Keratinocyte (primary cell): ENCODE data around the gene GSTO2. TPM values are rescaled to one million over a fixed set of nuclear protein-coding genes. Genes with fewer than 3 reads are reported as not detected.
A peak's percentile ranks its signal among the peaks of the same experiment; 100 is the strongest.

Source experiments
- DNase-seq: peaks from one replicate; pipeline ENCODE4 v3.0.0-alpha.2; 2011; ENCODE audit warnings: low read depth, missing footprints, low spot score
- FAIRE-seq: peaks from 2 replicates; lab custom pipeline; 2011; peaks lifted over from hg19 to GRCh38; lab: Jason Lieb, UNC
- H2AFZ ChIP-seq: 2 replicates; pipeline ENCODE4 v1.6.0; 2012; ENCODE audit warnings: low read length, control low read depth, inconsistent platforms; ENCODE audit not compliant: control insufficient read depth
- H3K27ac ChIP-seq: 2 replicates; pipeline ENCODE4 v1.5.1; 2011; ENCODE audit warnings: low read length; ENCODE audit not compliant: control insufficient read depth, insufficient read depth
- H3K27me3 ChIP-seq: 3 replicates; pipeline ENCODE4 v1.6.0; 2011; ENCODE audit warnings: low read length; ENCODE audit not compliant: control insufficient read depth, insufficient read depth; ENCODE audit errors: extremely low read depth
- H3K36me3 ChIP-seq, 2 experiments: 2 replicates in 1 of 2; 3 replicates in 1 of 2; pipeline ENCODE4 v1.5.1; 2011; ENCODE audit warnings: low read length in 2 of 2, mild to moderate bottlenecking in 1 of 2; ENCODE audit not compliant: control insufficient read depth in 2 of 2, insufficient read depth in 2 of 2; ENCODE audit errors: extremely low read depth in 1 of 2
- H3K4me1 ChIP-seq: 3 replicates; pipeline ENCODE4 v1.5.1; 2011; ENCODE audit warnings: low read length; ENCODE audit not compliant: control insufficient read depth, insufficient read depth; ENCODE audit errors: extremely low read depth
- H3K4me2 ChIP-seq: 3 replicates; pipeline ENCODE4 v1.6.0; 2011; ENCODE audit warnings: low read depth, low read length; ENCODE audit not compliant: control insufficient read depth, insufficient read depth; ENCODE audit errors: extremely low read depth
- H3K4me3 ChIP-seq, 3 experiments: fragments of 200-600 bp in 1 of 3; sonication (generic) in 1 of 3; 2 replicates in 2 of 3; 3 replicates in 1 of 3; pipeline ENCODE4 v1.5.1; 2011 to 2016; ENCODE audit warnings: low read length in 3 of 3, mild to moderate bottlenecking in 3 of 3, control low read depth in 2 of 3, inconsistent platforms in 1 of 3, low read depth in 1 of 3, mixed read lengths in 1 of 3, mixed run types in 1 of 3, moderate library complexity in 1 of 3; ENCODE audit not compliant: control insufficient read depth in 2 of 3, insufficient read depth in 2 of 3; ENCODE audit errors: extremely low read depth in 1 of 3
- H3K79me2 ChIP-seq: 2 replicates; pipeline ENCODE4 v1.6.0; 2012; ENCODE audit warnings: low read length; ENCODE audit not compliant: control insufficient read depth, insufficient read depth
- H3K9ac ChIP-seq: 3 replicates; pipeline ENCODE4 v1.6.0; 2011; ENCODE audit warnings: low read length; ENCODE audit not compliant: control insufficient read depth, insufficient read depth; ENCODE audit errors: extremely low read depth
- H3K9me1 ChIP-seq: 3 replicates; pipeline ENCODE4 v1.6.0; 2011; ENCODE audit warnings: low read length; ENCODE audit not compliant: control insufficient read depth, insufficient read depth; ENCODE audit errors: extremely low read depth
- H3K9me3 ChIP-seq: 2 replicates; pipeline ENCODE4 v1.5.1; 2012; ENCODE audit warnings: low read depth, low read length; ENCODE audit not compliant: control insufficient read depth
- H4K20me1 ChIP-seq: 3 replicates; pipeline ENCODE4 v1.6.0; 2011; ENCODE audit warnings: low read length; ENCODE audit not compliant: control insufficient read depth, insufficient read depth; ENCODE audit errors: extremely low read depth
- CTCF ChIP-seq, 3 experiments: IDR thresholded peaks in 1 of 3; conservative IDR thresholded peaks in 1 of 3; optimal IDR thresholded peaks in 1 of 3; 2 replicates in 2 of 3; 3 replicates in 1 of 3; pipeline versions ENCODE3 to v1.5.1; 2011; ENCODE audit warnings: low read length in 3 of 3, mild to moderate bottlenecking in 3 of 3, moderate library complexity in 2 of 3, control low read depth in 1 of 3, inconsistent platforms in 1 of 3; ENCODE audit not compliant: insufficient read depth in 2 of 3; ENCODE audit errors: extremely low read depth in 1 of 3
- EZH2 ChIP-seq: IDR thresholded peaks from one replicate; pipeline ENCODE4 v1.6.1; 2012; ENCODE audit warnings: inconsistent platforms, mild to moderate bottlenecking, low read length, moderate library complexity
- dilution Hi-C: fragments of 300-500 bp; cut with MboI; formaldehyde crosslinking; loops from one replicate; pipeline ENCODE4 v1.7.0; 2020; ENCODE audit warnings: low sequenced_read_pairs; ENCODE audit not compliant: extremely low pct_ligation_motif_present
- polyA plus RNA-seq, 5 experiments: library from polyadenylated mRNA; depleted of rRNA in 3 of 5; stranded (reverse) in 3 of 5; stranded (forward) in 1 of 5; unstranded in 1 of 5; fragments of >200 nt; gene quantifications; 1 replicate in 1 of 5; 2 replicates in 3 of 5; 3 replicates in 1 of 5; pipeline versions ENCODE4 v1.2.1 to v1.2.3, GENCODE V29; 2011 to 2012; ENCODE audit warnings: missing spikeins in 2 of 5, low read depth in 1 of 5, low replicate concordance in 1 of 5

The GSTO2 gene
- polyA plus RNA-seq, 1 donor (not counting 4 experiments of a cell fraction or from before 2014, with no cell fraction given) = 56.9 TPM

GRCh38 chr10:104293011-104293410 lies 24.0 kb downstream of the GSTO2 start:
- H3K4me1 ChIP-seq = peaks cover 7% of the 10 kb centered on the region
- no peak overlapping the region for H3K4me3 ChIP-seq
- H3K9me3 ChIP-seq = no peaks in the 10 kb centered on the region
- DNase-seq (no peak), FAIRE-seq (peak; percentile 66)
- dilution Hi-C loops = no loop called here
- no peaks in the 10 kb centered on the region for H3K79me2 ChIP-seq
- no peak overlapping the region for H3K9ac ChIP-seq
- no peak overlapping the region for H2AFZ ChIP-seq
- H3K9me1 ChIP-seq = no peaks in the 10 kb centered on the region
- no peak overlapping the region for H3K4me2 ChIP-seq
- H4K20me1 ChIP-seq = no peaks in the 10 kb centered on the region
- no peaks in the 10 kb centered on the region for H3K27me3 ChIP-seq
- H3K36me3 ChIP-seq = no peaks in the 10 kb centered on the region
- TF ChIP-seq CTCF (optimal IDR thresholded peaks at IDR 0.05 in 1 of 3, IDR thresholded peaks at IDR 0.05 in 1 of 3, conservative IDR thresholded peaks at IDR 0.05 in 1 of 3; ENCODE audit: extremely low read depth in 1 of 3, insufficient read depth in 2 of 3, low read length in 3 of 3) (no peak), EZH2 (no peak)
- no peak overlapping the region for H3K27ac ChIP-seq

DNA sequence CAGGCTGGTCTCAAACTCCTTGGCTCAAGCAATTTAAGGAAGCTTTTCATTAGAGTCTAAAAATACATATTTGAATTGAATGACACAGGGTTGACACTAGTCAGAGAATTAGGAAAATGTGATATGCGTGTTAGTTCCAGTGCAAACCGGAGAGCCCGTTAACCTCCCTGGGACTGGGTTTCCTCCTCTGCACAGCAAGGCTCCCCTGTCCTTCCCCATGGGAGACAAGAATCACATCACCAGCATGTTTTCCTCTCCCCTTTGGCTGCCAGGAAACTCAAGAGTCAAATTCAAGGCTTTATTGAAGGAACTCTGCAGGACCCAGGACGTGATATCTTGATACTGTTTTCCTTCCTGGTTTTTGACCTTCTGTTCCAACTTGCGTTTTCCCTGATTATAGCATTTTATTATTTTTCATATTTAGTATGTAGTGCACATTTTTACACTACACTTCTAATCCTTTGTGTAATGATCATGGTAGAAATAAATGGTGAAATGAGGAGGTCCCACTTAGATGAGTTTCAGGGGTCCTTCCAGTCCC lies 24.9 kb downstream of the GSTO2 start:
- H3K36me3 ChIP-seq = no peaks in the 10 kb centered on the region
- H3K27me3 ChIP-seq = no peaks in the 10 kb centered on the region
- H3K9me3 ChIP-seq = no peaks in the 10 kb centered on the region
- DNase-seq (no peak), FAIRE-seq (no peak)
- H3K9me1 ChIP-seq = no peaks in the 10 kb centered on the region
- H3K4me3 ChIP-seq = no peak overlapping the region
- H2AFZ ChIP-seq = no peak overlapping the region
- H3K4me1 ChIP-seq = peaks cover 7% of the 10 kb centered on the region
- H3K79me2 ChIP-seq = no peaks in the 10 kb centered on the region
- no peaks in the 10 kb centered on the region for H4K20me1 ChIP-seq
- no peak overlapping the region for H3K9ac ChIP-seq
- no peak overlapping the region for H3K27ac ChIP-seq
- dilution Hi-C loops = no loop called here
- H3K4me2 ChIP-seq = no peak overlapping the region
- no peak for TF ChIP-seq EZH2
- no peak for TF ChIP-seq CTCF (optimal IDR thresholded peaks at IDR 0.05 in 1 of 3, IDR thresholded peaks at IDR 0.05 in 1 of 3, conservative IDR thresholded peaks at IDR 0.05 in 1 of 3; ENCODE audit: extremely low read depth in 1 of 3, insufficient read depth in 2 of 3, low read length in 3 of 3)
